ENCODE data around the gene CEP85L. TPM values are rescaled to one million over a fixed set of nuclear protein-coding genes. Genes with fewer than 3 reads are reported as not detected.

Gene CEP85L
- total RNA-seq, 2 experiments from 2014 or later, result 45.7 to 48.7 TPM

- CTCF ChIA-PET, result interaction anchor here (0.6 to 1.4 kb wide), 8 partner anchors 13 to 335 kb away, joined by 3 to 8 read pairs (median 3); no protein-coding TSS in a partner anchor
- Mint-ChIP-seq H3K27ac (no peak overlapping the region), H3K4me3 (no peak overlapping the region)
Observed at GRCh38 chr6:118618676-118619377, 32.6 kb downstream of the CEP85L start.

GRCh38 chr6:118617417-118617816 is 34.0 kb downstream of the CEP85L start:
- DNase-seq (no peak), ATAC-seq (no peak)
- no peaks in the 10 kb centered on the region for H3K27me3 Mint-ChIP-seq (ENCODE audit: low read depth)
- no peak overlapping the region for H3K27ac Mint-ChIP-seq
- H3K4me3 Mint-ChIP-seq, result no peak overlapping the region
- ChIA-PET CTCF (interaction anchor here (1.2 to 4.7 kb wide), 2 partner anchors 39 to 52 kb away, joined by 3 to 26 read pairs; no protein-coding TSS in a partner anchor), POLR2A (no interaction called here)
- peaks cover 13% of the 10 kb centered on the region for H3K4me1 Mint-ChIP-seq (ENCODE audit: low read depth)
- peaks cover 8% of the 10 kb centered on the region for H3K9me3 Mint-ChIP-seq (ENCODE audit: insufficient read depth)
- H3K36me3 Mint-ChIP-seq (ENCODE audit: low read depth), result peaks cover 27% of the 10 kb centered on the region

More at GRCh38 chr6:118618676-118619377, 32.6 kb downstream of the CEP85L start:
- Mint-ChIP-seq H3K9me3 (ENCODE audit: insufficient read depth) (no peaks in the 10 kb centered on the region), H3K4me1 (ENCODE audit: low read depth) (peaks cover 12% of the 10 kb centered on the region), H3K27me3 (ENCODE audit: low read depth) (no peaks in the 10 kb centered on the region), H3K36me3 (ENCODE audit: low read depth) (peaks cover 14% of the 10 kb centered on the region)
- ATAC-seq (peak; percentile 84), DNase-seq (peak; percentile 67)
- POLR2A ChIA-PET, result no interaction called here

GRCh38 chr6:118611334-118611733 is 40.1 kb downstream of the CEP85L start:
- peaks cover 61% of the 10 kb centered on the region for H3K36me3 Mint-ChIP-seq (ENCODE audit: low read depth)
- ChIA-PET CTCF (no interaction called here), POLR2A (no interaction called here)
- no peak overlapping the region for H3K4me3 Mint-ChIP-seq
- ATAC-seq (no peak), DNase-seq (no peak)
- H3K9me3 Mint-ChIP-seq (ENCODE audit: insufficient read depth), result peaks cover 22% of the 10 kb centered on the region
- no peak overlapping the region for H3K27ac Mint-ChIP-seq
- no peaks in the 10 kb centered on the region for H3K27me3 Mint-ChIP-seq (ENCODE audit: low read depth)
- H3K4me1 Mint-ChIP-seq (ENCODE audit: low read depth), result peaks cover 30% of the 10 kb centered on the region

- no peak overlapping the region for H3K4me3 Mint-ChIP-seq
- ChIA-PET CTCF (interaction anchor here (0.7 to 1.6 kb wide), 7 partner anchors 12 to 321 kb away, joined by 3 to 6 read pairs (median 3); no protein-coding TSS in a partner anchor), POLR2A (no interaction called here)
- peaks cover 33% of the 10 kb centered on the region for H3K9me3 Mint-ChIP-seq (ENCODE audit: insufficient read depth)
- ATAC-seq (no peak), DNase-seq (no peak)
- peaks cover 30% of the 10 kb centered on the region for H3K4me1 Mint-ChIP-seq (ENCODE audit: low read depth)
- no peak overlapping the region for H3K27ac Mint-ChIP-seq
- no peaks in the 10 kb centered on the region for H3K27me3 Mint-ChIP-seq (ENCODE audit: low read depth)
- peaks cover 72% of the 10 kb centered on the region for H3K36me3 Mint-ChIP-seq (ENCODE audit: low read depth)
Observed at GRCh38 chr6:118606858-118607257, 44.5 kb downstream of the CEP85L start.

GRCh38 chr6:118606268-118606667 is 45.1 kb downstream of the CEP85L start:
- ChIA-PET CTCF (interaction anchor here (0.7 to 1.6 kb wide), 7 partner anchors 12 to 321 kb away, joined by 3 to 6 read pairs (median 3); no protein-coding TSS in a partner anchor), POLR2A (no interaction called here)
- ATAC-seq (no peak), DNase-seq (no peak)
- Mint-ChIP-seq H3K27ac (no peak overlapping the region), H3K4me3 (no peak overlapping the region), H3K36me3 (ENCODE audit: low read depth) (peaks cover 70% of the 10 kb centered on the region), H3K9me3 (ENCODE audit: insufficient read depth) (peaks cover 33% of the 10 kb centered on the region), H3K27me3 (ENCODE audit: low read depth) (no peaks in the 10 kb centered on the region), H3K4me1 (ENCODE audit: low read depth) (peaks cover 29% of the 10 kb centered on the region)

GRCh38 chr6:118603372-118603771 is 48.0 kb downstream of the CEP85L start:
- no peak for DNase-seq
- H3K4me1 Mint-ChIP-seq (ENCODE audit: low read depth), result peaks cover 20% of the 10 kb centered on the region
- peaks cover 21% of the 10 kb centered on the region for H3K9me3 Mint-ChIP-seq (ENCODE audit: insufficient read depth)
- ChIA-PET POLR2A (no interaction called here), CTCF (interaction anchor here (1.1 to 1.4 kb wide), 3 partner anchors 23 to 39 kb away, joined by 4 to 6 read pairs (median 5); no protein-coding TSS in a partner anchor)
- ATAC-seq, result no peak
- no peak overlapping the region for H3K4me3 Mint-ChIP-seq
- H3K36me3 Mint-ChIP-seq (ENCODE audit: low read depth), result peaks cover 57% of the 10 kb centered on the region
- no peaks in the 10 kb centered on the region for H3K27me3 Mint-ChIP-seq (ENCODE audit: low read depth)
- H3K27ac Mint-ChIP-seq, result no peak overlapping the region

GRCh38 chr6:118602300-118602699 is 49.1 kb downstream of the CEP85L start:
- peaks cover 15% of the 10 kb centered on the region for H3K4me1 Mint-ChIP-seq (ENCODE audit: low read depth)
- H3K4me3 Mint-ChIP-seq, result no peak overlapping the region
- ChIA-PET POLR2A (interaction anchor here (0.6 kb wide), 1 partner anchor 18 kb away, joined by 6 read pairs; no protein-coding TSS in a partner anchor), CTCF (interaction anchor here (1.1 to 1.4 kb wide), 3 partner anchors 22 to 198 kb away, joined by 4 to 6 read pairs (median 5); no protein-coding TSS in a partner anchor)
- ATAC-seq, result no peak
- H3K36me3 Mint-ChIP-seq (ENCODE audit: low read depth), result peaks cover 57% of the 10 kb centered on the region
- peaks cover 21% of the 10 kb centered on the region for H3K9me3 Mint-ChIP-seq (ENCODE audit: insufficient read depth)
- no peaks in the 10 kb centered on the region for H3K27me3 Mint-ChIP-seq (ENCODE audit: low read depth)
- no peak for DNase-seq
- no peak overlapping the region for H3K27ac Mint-ChIP-seq

- Mint-ChIP-seq H3K27me3 (ENCODE audit: low read depth) (no peaks in the 10 kb centered on the region), H3K4me3 (no peak overlapping the region), H3K27ac (no peak overlapping the region), H3K36me3 (ENCODE audit: low read depth) (peaks cover 46% of the 10 kb centered on the region), H3K4me1 (ENCODE audit: low read depth) (no peaks in the 10 kb centered on the region), H3K9me3 (ENCODE audit: insufficient read depth) (peaks cover 7% of the 10 kb centered on the region)
- POLR2A ChIA-PET, result no interaction called here
- no peak for ATAC-seq
- CTCF ChIA-PET, result interaction anchor here (0.9 to 4.0 kb wide), 3 partner anchors 17 to 33 kb away, joined by 3 to 14 read pairs (median 5); no protein-coding TSS in a partner anchor
- no peak for DNase-seq
Observed at GRCh38 chr6:118598324-118598723, 53.1 kb downstream of the CEP85L start.

- CTCF ChIA-PET, result interaction anchor here (4.0 kb wide), 1 partner anchor 32 kb away, joined by 14 read pairs; no protein-coding TSS in a partner anchor
- no peak for DNase-seq
- H3K36me3 Mint-ChIP-seq (ENCODE audit: low read depth), result peaks cover 46% of the 10 kb centered on the region
- H3K4me1 Mint-ChIP-seq (ENCODE audit: low read depth), result no peaks in the 10 kb centered on the region
- no peak overlapping the region for H3K27ac Mint-ChIP-seq
- H3K27me3 Mint-ChIP-seq (ENCODE audit: low read depth), result no peaks in the 10 kb centered on the region
- H3K9me3 Mint-ChIP-seq (ENCODE audit: insufficient read depth), result peaks cover 5% of the 10 kb centered on the region
- no peak overlapping the region for H3K4me3 Mint-ChIP-seq
- POLR2A ChIA-PET, result no interaction called here
- no peak for ATAC-seq
Observed at GRCh38 chr6:118597636-118598035, 53.8 kb downstream of the CEP85L start.

- Mint-ChIP-seq H3K9me3 (ENCODE audit: insufficient read depth) (peaks cover 5% of the 10 kb centered on the region), H3K27me3 (ENCODE audit: low read depth) (no peaks in the 10 kb centered on the region), H3K4me3 (no peak overlapping the region), H3K4me1 (ENCODE audit: low read depth) (no peaks in the 10 kb centered on the region), H3K27ac (no peak overlapping the region), H3K36me3 (ENCODE audit: low read depth) (peaks cover 40% of the 10 kb centered on the region)
- CTCF ChIA-PET, result interaction anchor here (4.0 kb wide), 1 partner anchor 31 kb away, joined by 14 read pairs; no protein-coding TSS in a partner anchor
- POLR2A ChIA-PET, result no interaction called here
- DNase-seq (no peak), ATAC-seq (no peak)
Observed at GRCh38 chr6:118596774-118597320, 54.5 kb downstream of the CEP85L start.

GRCh38 chr6:118594877-118595276 is 56.5 kb downstream of the CEP85L start:
- Mint-ChIP-seq H3K27me3 (ENCODE audit: low read depth) (no peaks in the 10 kb centered on the region), H3K4me1 (ENCODE audit: low read depth) (no peaks in the 10 kb centered on the region), H3K27ac (no peak overlapping the region), H3K36me3 (ENCODE audit: low read depth) (peaks cover 44% of the 10 kb centered on the region), H3K4me3 (no peak overlapping the region), H3K9me3 (ENCODE audit: insufficient read depth) (peaks cover 5% of the 10 kb centered on the region)
- ATAC-seq, result no peak
- POLR2A ChIA-PET, result no interaction called here
- DNase-seq, result no peak
- CTCF ChIA-PET, result interaction anchor here (1.2 to 4.0 kb wide), 2 partner anchors 29 to 206 kb away, joined by 3 to 14 read pairs; no protein-coding TSS in a partner anchor

- peaks cover 2% of the 10 kb centered on the region for H3K9me3 Mint-ChIP-seq (ENCODE audit: insufficient read depth)
Observed at GRCh38 chr6:118591897-118592296, 59.5 kb downstream of the CEP85L start.

More at GRCh38 chr6:118591897-118592296, 59.5 kb downstream of the CEP85L start:
- CTCF ChIA-PET, result no interaction called here
- no peak for ATAC-seq
- H3K4me1 Mint-ChIP-seq (ENCODE audit: low read depth), result no peaks in the 10 kb centered on the region
- no peak for DNase-seq
- H3K4me3 Mint-ChIP-seq, result no peak overlapping the region
- no peaks in the 10 kb centered on the region for H3K27me3 Mint-ChIP-seq (ENCODE audit: low read depth)
- H3K27ac Mint-ChIP-seq, result no peak overlapping the region
- H3K36me3 Mint-ChIP-seq (ENCODE audit: low read depth), result peaks cover 43% of the 10 kb centered on the region
- POLR2A ChIA-PET, result no interaction called here

Data from activated CD8-positive, alpha-beta T cell treated with anti-CD3 and anti-CD28 coated beads, Interleukin-2, amount 10 ng/mL, durations not matched to agents 7 days and 5 days (primary cell).